K562 (cell line): ENCODE measurements around the gene PRDX6. TPM values are rescaled to one million over a fixed set of nuclear protein-coding genes. Genes with fewer than 3 reads are reported as not detected.
A peak's percentile ranks its signal among the peaks of the same experiment; 100 is the strongest.

Source experiments
- ARID2 ChIP-seq: fragments of 450-650 bp; IDR thresholded peaks from 2 replicates; pipeline ENCODE4 v1.6.1; 2017; ENCODE audit warnings: antibody characterized with exemption, mild to moderate bottlenecking
- ATF3 ChIP-seq, 2 experiments: fragments of 450-650 bp in 1 of 2; sonication (generic) in 1 of 2; formaldehyde crosslinking in 1 of 2; IDR thresholded peaks in 1 of 2; conservative IDR thresholded peaks in 1 of 2; 2 replicates each; pipeline versions ENCODE4 v1.6.1 to v1.8.1; 2016 to 2023; ENCODE audit warnings: mild to moderate bottlenecking in 2 of 2, moderate library complexity in 2 of 2, inconsistent platforms in 1 of 2, missing genetic modification reagents in 1 of 2
- CEBPG ChIP-seq, 3 experiments: fragments of 200-800 bp in 1 of 3; sonication (Bioruptor generic) in 1 of 3; sonication (generic) in 1 of 3; formaldehyde crosslinking in 1 of 3; IDR thresholded peaks in 2 of 3; conservative IDR thresholded peaks in 1 of 3; 2 replicates each; pipeline versions ENCODE4 v1.6.1 to v1.8.0; 2016 to 2022; ENCODE audit warnings: missing compliant biosample characterization in 2 of 3, missing genetic modification characterization in 2 of 3, mild to moderate bottlenecking in 1 of 3, missing genetic modification reagents in 1 of 3
- EHMT2 ChIP-seq: fragments of 450-650 bp; IDR thresholded peaks from 2 replicates; pipeline ENCODE4 v1.6.1; 2018; ENCODE audit warnings: antibody characterized with exemption
- FOXK2 ChIP-seq, 2 experiments: fragments of 450-650 bp; IDR thresholded peaks in 1 of 2; conservative IDR thresholded peaks in 1 of 2; 2 replicates each; pipeline ENCODE4 v1.6.1; 2016; ENCODE audit warnings: low read depth in 2 of 2, mild to moderate bottlenecking in 1 of 2
- IRF9 ChIP-seq: fragments of 450-650 bp; IDR thresholded peaks from 2 replicates; pipeline ENCODE4 v1.6.1; 2016; ENCODE audit warnings: missing biosample characterization, missing genetic modification characterization
- KDM1A ChIP-seq, 2 experiments: fragments of 450-650 bp; IDR thresholded peaks; 2 replicates each; pipeline ENCODE4 v1.6.1; 2016; ENCODE audit warnings: mild to moderate bottlenecking in 2 of 2
- KDM4B ChIP-seq, 2 experiments: fragments of 450-650 bp in 1 of 2; sonication (generic) in 1 of 2; IDR thresholded peaks; 2 replicates each; pipeline ENCODE4 v1.6.1; 2016 to 2017; ENCODE audit warnings: borderline replicate concordance in 2 of 2, antibody characterized with exemption in 1 of 2, low read depth in 1 of 2, mild to moderate bottlenecking in 1 of 2
- PHTF2 ChIP-seq: fragments of 250-450 bp; sonication (Bioruptor Pico); IDR thresholded peaks from 2 replicates; pipeline ENCODE4 v1.5.0; 2021; ENCODE audit warnings: mild to moderate bottlenecking
- ZBTB34 ChIP-seq: fragments of 250-450 bp; sonication (Bioruptor Pico); IDR thresholded peaks from 2 replicates; pipeline ENCODE4 v1.8.0; 2021; ENCODE audit warnings: mild to moderate bottlenecking, moderate library complexity
- ZFP1 ChIP-seq: fragments of 450-650 bp; formaldehyde crosslinking; IDR thresholded peaks from 2 replicates; pipeline ENCODE4 v1.4.0; 2020; ENCODE audit warnings: mild to moderate bottlenecking, mixed read lengths
- ZNF589 ChIP-seq: fragments of 200-800 bp; sonication (Bioruptor generic); IDR thresholded peaks from 2 replicates; pipeline ENCODE4 v1.6.1; 2016; ENCODE audit warnings: low read depth, missing genetic modification characterization, missing compliant biosample characterization
- polyA plus RNA-seq, 8 experiments: library from polyadenylated mRNA; depleted of rRNA in 4 of 8; stranded (reverse) in 5 of 8; unstranded in 3 of 8; fragments of >200 nt; fragmentation: Nextera tagmentation in 2 of 8; fragmentation: Illumina TruSeq in 1 of 8; extraction: Ambion mirVana in 2 of 8; extraction: Trizol in 1 of 8; gene quantifications; 2 replicates each; pipeline versions ENCODE4 v1.2.1 to v1.2.3, GENCODE V29; 2011 to 2014; ENCODE audit warnings: inconsistent platforms in 1 of 8, missing spikeins in 1 of 8
- total RNA-seq, 7 experiments: library from RNA; depleted of rRNA in 6 of 7; stranded (reverse); fragments of >200 nt in 6 of 7; fragmentation: Illumina TruSeq in 2 of 7; extraction: Trizol in 2 of 7; gene quantifications; 2 replicates each; pipeline versions ENCODE4 v1.2.1 to v1.2.3, GENCODE V29; 2011 to 2021; ENCODE audit warnings: low replicate concordance in 1 of 7
- TF ChIP-seq, protein P1 (sequence below), 3 experiments: fragments of 200-800 bp in 1 of 3; sonication (Bioruptor generic) in 1 of 3; sonication (generic) in 1 of 3; formaldehyde crosslinking in 1 of 3; IDR thresholded peaks; 2 replicates each; pipeline versions ENCODE4 v1.6.1 to v1.8.0; 2016 to 2022; ENCODE audit warnings: mild to moderate bottlenecking in 2 of 3, missing compliant biosample characterization in 2 of 3, missing genetic modification characterization in 2 of 3, missing genetic modification reagents in 1 of 3
- TF ChIP-seq, protein P2 (sequence below): fragments of 450-650 bp; IDR thresholded peaks from one replicate; pipeline ENCODE4 v1.6.1; 2018; ENCODE audit warnings: mild to moderate bottlenecking, moderate library complexity; ENCODE audit not compliant: partially characterized antibody
- TF ChIP-seq, protein P3 (sequence below): IDR thresholded peaks from 2 replicates; pipeline ENCODE4 v1.6.1; 2012; ENCODE audit warnings: low read depth, low read length, improper control_type of control experiment, borderline replicate concordance

PRDX6 gene
- total and polyA plus RNA-seq, 9 of the 15 experiments (the other 6 are each of a cell fraction or from before 2014, with no cell fraction given) = 277 to 1,082 (median 610) TPM

DNA sequence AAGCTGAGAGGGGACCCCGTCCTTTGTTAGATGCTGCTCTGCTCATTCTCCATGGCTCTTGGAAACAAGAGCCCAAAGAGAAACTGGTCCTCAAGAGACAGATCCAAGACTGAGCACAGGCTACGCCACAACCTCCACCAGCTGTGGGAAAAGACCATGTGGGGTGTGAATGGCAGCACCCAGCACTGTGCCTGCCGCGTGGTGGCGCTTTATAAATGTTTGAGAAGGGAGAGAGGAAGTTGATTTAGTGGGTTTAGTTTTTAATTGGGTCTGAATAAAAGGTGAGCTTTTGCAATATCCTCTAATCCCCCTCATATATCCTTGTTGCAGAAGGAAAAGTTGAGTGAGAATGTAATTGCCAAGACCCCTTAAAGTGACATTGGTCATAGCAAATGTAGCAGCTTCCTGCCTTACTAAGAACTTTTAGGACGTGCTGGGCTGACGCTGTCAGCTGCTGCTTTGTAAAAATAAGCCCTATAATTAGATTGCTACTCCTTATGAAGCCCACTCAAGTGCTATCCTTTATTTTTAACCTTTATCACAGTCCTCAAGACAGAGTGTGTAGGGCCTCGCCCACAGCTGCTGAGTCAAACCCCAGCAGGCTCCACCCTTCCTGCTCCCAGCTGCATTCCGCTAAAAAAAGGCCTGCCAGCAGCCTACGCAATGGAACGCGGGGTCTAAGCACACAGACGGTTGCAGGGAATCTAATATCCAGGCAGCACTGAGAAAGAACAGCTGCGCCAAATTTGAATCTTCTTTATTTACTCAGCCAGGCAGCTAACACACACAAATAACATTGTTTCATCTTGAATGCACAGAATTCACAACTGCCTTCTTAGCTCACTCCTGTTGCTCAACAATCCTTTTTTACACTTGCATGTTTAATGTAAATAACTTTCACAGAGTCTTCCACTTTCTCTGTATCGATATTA, 47.4 kb upstream of the PRDX6 start (continued):
- TF ChIP-seq IRF9 (tag) (no peak), ATF3 (IDR thresholded peaks at IDR 0.05) (peak; percentile 71), ATF3 (CRISPR knock-in tag; conservative IDR thresholded peaks at IDR 0.05) (0 out of 2 replicates have a peak, but pooled peaks have one; percentile 27), CEBPG (CRISPR knock-in tag; IDR thresholded peaks at IDR 0.05) (peak; percentile 78), CEBPG (tag; conservative IDR thresholded peaks at IDR 0.05 in 1 of 2, IDR thresholded peaks at IDR 0.05 in 1 of 2) (peak; percentile 68 to 80), PHTF2 (CRISPR knock-in tag) (no peak), ZNF589 (CRISPR knock-in tag) (peak; percentile 64; the same call in 1 of the 2 replicates), ZBTB34 (CRISPR knock-in tag) (no peak), ARID2 (0 out of 2 replicates have a peak, but pooled peaks have one; percentile 30), ZFP1 (CRISPR knock-in tag) (no peak), KDM1A (IDR thresholded peaks at IDR 0.05) (0 out of 4 replicates have a peak, but pooled peaks of 1 of the 2 experiments have one; percentile 3), FOXK2 (conservative IDR thresholded peaks at IDR 0.05 in 1 of 2, IDR thresholded peaks at IDR 0.05 in 1 of 2; ENCODE audit: low read depth in 2 of 2) (peak; percentile 23 to 56; a peak in 3 of 4 replicates), EHMT2 (peak; percentile 52; the same call in 1 of the 2 replicates), KDM4B (IDR thresholded peaks at IDR 0.05; ENCODE audit: borderline replicate concordance in 2 of 2, low read depth in 1 of 2) (0 out of 4 replicates have a peak, but pooled peaks of 1 of the 2 experiments have one; percentile 10)
- TF ChIP-seq, protein P1, sequence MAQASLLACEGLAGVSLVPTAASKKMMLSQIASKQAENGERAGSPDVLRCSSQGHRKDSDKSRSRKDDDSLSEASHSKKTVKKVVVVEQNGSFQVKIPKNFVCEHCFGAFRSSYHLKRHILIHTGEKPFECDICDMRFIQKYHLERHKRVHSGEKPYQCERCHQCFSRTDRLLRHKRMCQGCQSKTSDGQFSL (CRISPR knock-in tag; IDR thresholded peaks at IDR 0.05) = no peak
- TF ChIP-seq, protein P1 (tag; IDR thresholded peaks at IDR 0.05) = no peak
- TF ChIP-seq, protein P2, sequence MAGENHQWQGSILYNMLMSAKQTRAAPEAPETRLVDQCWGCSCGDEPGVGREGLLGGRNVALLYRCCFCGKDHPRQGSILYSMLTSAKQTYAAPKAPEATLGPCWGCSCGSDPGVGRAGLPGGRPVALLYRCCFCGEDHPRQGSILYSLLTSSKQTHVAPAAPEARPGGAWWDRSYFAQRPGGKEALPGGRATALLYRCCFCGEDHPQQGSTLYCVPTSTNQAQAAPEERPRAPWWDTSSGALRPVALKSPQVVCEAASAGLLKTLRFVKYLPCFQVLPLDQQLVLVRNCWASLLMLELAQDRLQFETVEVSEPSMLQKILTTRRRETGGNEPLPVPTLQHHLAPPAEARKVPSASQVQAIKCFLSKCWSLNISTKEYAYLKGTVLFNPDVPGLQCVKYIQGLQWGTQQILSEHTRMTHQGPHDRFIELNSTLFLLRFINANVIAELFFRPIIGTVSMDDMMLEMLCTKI = no peak
- TF ChIP-seq, protein P3, sequence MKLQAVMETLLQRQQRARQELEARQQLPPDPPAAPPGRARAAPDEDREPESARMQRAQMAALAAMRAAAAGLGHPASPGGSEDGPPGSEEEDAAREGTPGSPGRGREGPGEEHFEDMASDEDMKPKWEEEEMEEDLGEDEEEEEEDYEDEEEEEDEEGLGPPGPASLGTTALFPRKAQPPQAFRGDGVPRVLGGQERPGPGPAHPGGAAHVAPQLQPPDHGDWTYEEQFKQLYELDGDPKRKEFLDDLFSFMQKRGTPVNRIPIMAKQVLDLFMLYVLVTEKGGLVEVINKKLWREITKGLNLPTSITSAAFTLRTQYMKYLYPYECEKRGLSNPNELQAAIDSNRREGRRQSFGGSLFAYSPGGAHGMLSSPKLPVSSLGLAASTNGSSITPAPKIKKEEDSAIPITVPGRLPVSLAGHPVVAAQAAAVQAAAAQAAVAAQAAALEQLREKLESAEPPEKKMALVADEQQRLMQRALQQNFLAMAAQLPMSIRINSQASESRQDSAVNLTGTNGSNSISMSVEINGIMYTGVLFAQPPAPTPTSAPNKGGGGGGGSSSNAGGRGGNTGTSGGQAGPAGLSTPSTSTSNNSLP = peak; percentile 70; the same call in 1 of the 2 replicates
